Coronary artery (tissue), 2 donors: Measurements from ENCODE around the gene CIDEA.
A peak's percentile ranks its signal among the peaks of the same experiment; 100 is the strongest.

ENCODE experiments used
- DNase-seq: peaks from one replicate; pipeline ENCODE4 v3.0.0-alpha.2; 2017; ENCODE audit warnings: low spot score
- H3K27ac ChIP-seq, 2 donors: fragments of 200-600 bp; sonication (generic); one replicate each; pipeline ENCODE4 v1.5.1; 2016 to 2019
- H3K4me3 ChIP-seq: fragments of 200-600 bp; sonication (generic); 2 replicates; pipeline ENCODE4 v1.5.1; 2016; ENCODE audit warnings: mild to moderate bottlenecking, moderate library complexity
- CTCF ChIP-seq: fragments of 200-600 bp; sonication (generic); IDR thresholded peaks from one replicate; pipeline ENCODE4 v1.5.1; 2019; ENCODE audit warnings: antibody characterized with exemption

CIDEA gene

GRCh38 chr18:12248926-12249720, 5.0 kb upstream of the CIDEA start:
- no peak for DNase-seq
- H3K4me3 ChIP-seq, result no peak overlapping the region
- no peak overlapping the region for H3K27ac ChIP-seq
- TF ChIP-seq CTCF, result no peak

GRCh38 chr18:12251311-12251710, 2.9 kb upstream of the CIDEA start:
- Histone ChIP-seq H3K27ac (no peak overlapping the region), H3K4me3 (no peak overlapping the region)
- no peak for TF ChIP-seq CTCF
- no peak for DNase-seq

GRCh38 chr18:12252061-12252460, 2.1 kb upstream of the CIDEA start:
- Histone ChIP-seq H3K4me3 (no peak overlapping the region), H3K27ac (no peak overlapping the region)
- no peak for TF ChIP-seq CTCF
- DNase-seq, result no peak

- no peak for DNase-seq
- Histone ChIP-seq H3K4me3 (no peak overlapping the region), H3K27ac (no peak overlapping the region)
- TF ChIP-seq CTCF, result no peak
These were observed 1.1 kb upstream of the CIDEA start for GRCh38 chr18:12253027-12253426.

- DNase-seq, result no peak
- H3K27ac ChIP-seq, result no peak overlapping the region
- no peak for TF ChIP-seq CTCF
- H3K4me3 ChIP-seq, result peak overlapping the region; percentile 68
These were observed 462 bp upstream of the CIDEA start for GRCh38 chr18:12253663-12254135.

GRCh38 chr18:12254820-12255511, 805 bp downstream of the CIDEA start:
- DNase-seq, result no peak
- no peak for TF ChIP-seq CTCF
- peak overlapping the region; percentile 68 for H3K4me3 ChIP-seq

More at GRCh38 chr18:12254820-12255511, 805 bp downstream of the CIDEA start:
- no peak overlapping the region for H3K27ac ChIP-seq
